ENCODE data around the gene TRPV4.

The TRPV4 gene

GRCh38 chr12:109740694-109741245 is 92.4 kb downstream of the TRPV4 start:
- DNase-seq (ENCODE audit: low read depth in 2 of 2): no peak

GRCh38 chr12:109739747-109740693 is 93.2 kb downstream of the TRPV4 start:
- no peak for DNase-seq (ENCODE audit: low read depth in 2 of 2)

DNA sequence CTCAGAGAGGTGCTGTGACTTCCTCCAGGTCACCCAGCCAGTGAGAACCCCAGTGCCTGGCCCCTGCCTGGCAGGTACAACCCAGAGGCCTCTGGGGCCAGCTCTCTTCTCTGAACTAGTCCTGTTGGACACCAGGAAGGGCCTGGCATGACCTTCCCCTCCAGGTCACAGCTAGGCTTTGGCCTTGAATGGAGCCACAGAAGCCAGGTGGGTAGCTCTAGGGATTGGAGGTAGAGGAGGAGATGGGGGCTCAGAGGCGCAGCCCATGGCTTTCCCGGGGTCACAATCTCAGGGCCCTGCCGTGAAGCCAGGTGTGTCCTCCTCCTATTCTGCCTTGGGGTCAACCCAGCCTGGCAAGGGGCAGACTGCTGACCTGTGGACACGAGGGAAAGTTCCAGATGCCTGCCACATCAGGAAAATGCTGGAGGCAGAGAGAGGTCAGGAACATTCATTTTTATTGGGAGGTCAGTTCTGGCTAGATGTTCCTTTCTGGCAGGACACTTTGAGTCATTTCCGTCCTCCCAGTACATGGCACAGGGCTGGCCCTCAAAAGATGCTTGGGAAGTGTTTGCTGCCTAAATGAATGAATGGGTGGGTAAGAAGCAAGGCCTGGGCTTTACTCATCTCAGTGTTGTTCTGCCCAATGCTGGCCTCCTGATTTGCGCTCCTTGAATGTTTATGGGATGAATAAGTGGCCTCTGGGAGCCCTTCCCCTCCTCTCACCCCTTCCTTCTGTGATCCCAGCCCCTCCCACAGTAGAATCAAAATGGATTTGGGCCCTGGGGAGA is 94.1 kb downstream of the TRPV4 start:
- no peak for DNase-seq (ENCODE audit: low read depth in 2 of 2)

DNA sequence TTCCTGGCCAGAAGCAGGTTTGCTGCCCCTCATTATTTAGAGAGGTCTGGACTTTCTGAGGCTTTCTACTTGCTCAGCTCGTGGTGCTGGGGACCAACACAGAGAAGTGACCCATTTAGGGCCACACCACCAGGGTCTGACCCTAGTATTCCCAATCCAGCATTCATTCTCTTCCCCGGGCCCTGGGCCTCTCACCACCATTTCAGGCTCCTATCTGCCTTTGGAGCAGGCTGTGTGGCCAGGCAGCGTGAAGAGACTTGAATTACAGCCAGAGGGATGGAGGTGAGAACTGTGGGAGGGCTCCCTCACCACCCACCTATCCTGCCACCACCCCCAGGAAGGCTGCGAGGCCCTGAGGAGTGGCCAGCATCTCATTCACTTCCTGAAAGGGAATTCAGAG is 95.0 kb downstream of the TRPV4 start:
- DNase-seq (ENCODE audit: low read depth in 2 of 2): no peak

DNA sequence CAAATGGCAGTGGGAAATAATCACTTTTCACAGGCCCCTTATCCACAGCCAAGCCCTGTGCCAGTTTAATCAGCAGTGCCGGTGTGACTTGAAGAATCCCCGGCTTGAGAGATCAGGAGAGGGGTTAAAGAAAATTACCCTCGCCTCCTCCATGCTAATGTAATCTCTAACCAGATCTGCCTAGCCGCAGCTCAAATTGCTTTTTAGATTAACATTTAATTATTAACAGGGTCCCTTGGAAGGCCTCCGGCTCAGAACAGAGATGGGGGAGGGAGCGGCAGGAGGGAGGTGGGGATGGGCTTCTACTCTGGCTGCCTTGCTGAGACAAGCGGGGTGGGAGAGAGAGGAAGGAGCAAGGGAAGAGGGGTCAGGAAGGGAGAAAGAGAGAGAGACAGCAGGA is 95.6 kb downstream of the TRPV4 start:
- DNase-seq (ENCODE audit: low read depth in 2 of 2): no peak

GRCh38 chr12:109737126-109737525 is 96.1 kb downstream of the TRPV4 start:
- DNase-seq (ENCODE audit: low read depth in 2 of 2): no peak

GRCh38 chr12:109736552-109737108 is 96.6 kb downstream of the TRPV4 start:
- no peak for DNase-seq (ENCODE audit: low read depth in 2 of 2)

DNA sequence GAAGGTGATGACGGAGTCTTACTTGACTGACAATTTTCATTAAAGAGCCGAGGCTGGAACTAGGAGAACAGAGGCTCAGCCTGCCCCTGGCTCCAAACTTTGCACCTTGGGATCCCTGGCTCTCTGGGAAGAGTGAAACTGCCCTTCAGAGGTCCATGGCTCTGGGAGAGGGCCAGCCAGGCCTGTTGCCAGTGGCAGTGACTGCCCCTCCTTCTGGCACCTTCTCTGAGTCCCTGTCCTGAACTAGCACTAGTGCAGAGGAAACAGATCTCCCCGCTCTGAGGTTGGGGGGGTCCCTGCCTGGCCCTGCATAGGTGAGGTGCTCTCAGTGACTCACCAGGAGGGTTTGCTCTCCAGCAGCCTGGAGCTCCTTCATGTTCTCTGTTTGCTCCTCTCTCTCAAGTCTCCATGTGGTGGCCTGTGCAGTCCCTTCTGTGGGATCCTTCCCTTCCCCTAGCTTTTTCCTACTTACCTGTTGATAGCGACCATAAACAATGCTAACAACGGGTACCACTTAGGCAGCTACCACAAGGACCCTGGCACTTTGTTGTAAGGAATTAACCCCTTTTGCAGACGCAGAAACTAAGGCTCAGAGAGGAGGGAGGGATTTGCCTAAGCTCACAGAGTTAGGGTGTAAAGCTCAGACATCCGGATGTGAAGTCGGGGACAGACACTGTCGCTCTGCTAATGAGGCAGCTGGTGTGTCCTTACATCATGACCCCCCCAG is 97.2 kb downstream of the TRPV4 start:
- DNase-seq (ENCODE audit: low read depth in 2 of 2): no peak

- DNase-seq (ENCODE audit: low read depth in 2 of 2): no peak
Observed at GRCh38 chr12:109735051-109735521, 98.1 kb downstream of the TRPV4 start.

DNA sequence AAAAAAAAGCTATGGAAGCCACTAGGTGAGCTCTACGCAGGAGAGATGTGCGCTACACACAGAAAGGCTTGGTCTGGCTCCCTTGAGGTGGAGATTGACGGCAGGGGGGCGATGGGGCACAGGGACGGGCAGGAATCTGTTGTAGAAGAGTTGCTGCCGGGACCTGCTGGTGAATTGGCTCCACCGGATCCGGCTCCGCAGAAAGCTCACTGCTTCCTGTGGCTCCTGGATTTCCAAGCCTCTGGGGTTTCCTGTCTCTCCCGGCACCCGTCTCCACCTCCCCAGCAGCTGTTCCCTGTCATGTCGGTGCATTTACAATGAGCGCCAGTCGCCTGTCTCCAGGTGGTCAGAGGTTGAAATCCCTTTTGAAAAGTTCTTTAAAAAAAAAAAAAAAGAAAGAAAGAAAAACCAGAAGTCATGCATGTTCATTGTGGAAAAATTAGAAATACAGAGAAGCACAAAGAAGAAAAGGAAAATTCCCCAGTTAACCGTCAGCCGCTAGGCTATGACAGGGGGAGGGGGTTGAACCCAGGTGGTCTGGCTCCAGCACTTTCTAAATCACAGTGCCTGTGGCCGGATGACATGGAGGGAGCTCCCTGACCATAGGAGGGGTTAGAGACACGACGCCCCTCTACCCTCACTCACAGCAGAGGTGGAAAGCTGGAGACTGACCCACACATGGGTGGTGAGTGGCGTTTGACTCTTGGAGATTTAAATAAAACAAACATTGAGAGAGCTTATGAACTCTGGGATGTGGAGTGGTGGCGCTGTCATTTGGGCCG is 98.8 kb downstream of the TRPV4 start:
- DNase-seq (ENCODE audit: low read depth in 2 of 2): no peak
